ENCODE measurements around the gene TGFB3.

Gene TGFB3

GRCh38 chr14:75972801-75973421 lies 8.9 kb downstream of the TGFB3 start:
- TF ChIP-seq TAF1 (IDR thresholded peaks at IDR 0.05; ENCODE audit: borderline replicate concordance, low read depth, low read length) (no peak), POLR2AphosphoS5 (IDR thresholded peaks at IDR 0.05; ENCODE audit: low read depth, low read length) (no peak), POLR2A (IDR thresholded peaks at IDR 0.05; ENCODE audit: low read depth, low read length) (no peak)
- FAIRE-seq (no peak), DNase-seq (ENCODE audit: insufficient read length) (no peak)

GRCh38 chr14:75971509-75971908 lies 10.3 kb downstream of the TGFB3 start:
- TF ChIP-seq TAF1 (IDR thresholded peaks at IDR 0.05; ENCODE audit: borderline replicate concordance, low read depth, low read length) = no peak
- TF ChIP-seq POLR2AphosphoS5 (IDR thresholded peaks at IDR 0.05; ENCODE audit: low read depth, low read length) = no peak
- TF ChIP-seq POLR2A (IDR thresholded peaks at IDR 0.05; ENCODE audit: low read depth, low read length) = no peak
- FAIRE-seq = no peak
- no peak for DNase-seq (ENCODE audit: insufficient read length)

- DNase-seq (ENCODE audit: insufficient read length) (no peak), FAIRE-seq (no peak)
- TF ChIP-seq TAF1 (IDR thresholded peaks at IDR 0.05; ENCODE audit: borderline replicate concordance, low read depth, low read length) (no peak), POLR2AphosphoS5 (IDR thresholded peaks at IDR 0.05; ENCODE audit: low read depth, low read length) (no peak), POLR2A (IDR thresholded peaks at IDR 0.05; ENCODE audit: low read depth, low read length) (no peak)
These were observed 10.8 kb downstream of the TGFB3 start for GRCh38 chr14:75970989-75971388.

GRCh38 chr14:75969891-75970290 lies 11.9 kb downstream of the TGFB3 start:
- no peak for FAIRE-seq
- DNase-seq (ENCODE audit: insufficient read length) = no peak
- TF ChIP-seq TAF1 (IDR thresholded peaks at IDR 0.05; ENCODE audit: borderline replicate concordance, low read depth, low read length) (no peak), POLR2AphosphoS5 (IDR thresholded peaks at IDR 0.05; ENCODE audit: low read depth, low read length) (no peak), POLR2A (IDR thresholded peaks at IDR 0.05; ENCODE audit: low read depth, low read length) (no peak)

- DNase-seq (ENCODE audit: insufficient read length) (no peak), FAIRE-seq (no peak)
- no peak for TF ChIP-seq TAF1 (IDR thresholded peaks at IDR 0.05; ENCODE audit: borderline replicate concordance, low read depth, low read length)
- no peak for TF ChIP-seq POLR2AphosphoS5 (IDR thresholded peaks at IDR 0.05; ENCODE audit: low read depth, low read length)
- no peak for TF ChIP-seq POLR2A (IDR thresholded peaks at IDR 0.05; ENCODE audit: low read depth, low read length)
These were observed 12.7 kb downstream of the TGFB3 start for GRCh38 chr14:75969126-75969525.

GRCh38 chr14:75968456-75968855 lies 13.3 kb downstream of the TGFB3 start:
- FAIRE-seq = no peak
- no peak for DNase-seq (ENCODE audit: insufficient read length)
- TF ChIP-seq TAF1 (IDR thresholded peaks at IDR 0.05; ENCODE audit: borderline replicate concordance, low read depth, low read length) (no peak), POLR2AphosphoS5 (IDR thresholded peaks at IDR 0.05; ENCODE audit: low read depth, low read length) (no peak), POLR2A (IDR thresholded peaks at IDR 0.05; ENCODE audit: low read depth, low read length) (no peak)

- no peak for TF ChIP-seq POLR2A (IDR thresholded peaks at IDR 0.05; ENCODE audit: low read depth, low read length)
- TF ChIP-seq POLR2AphosphoS5 (IDR thresholded peaks at IDR 0.05; ENCODE audit: low read depth, low read length) = no peak
- no peak for TF ChIP-seq TAF1 (IDR thresholded peaks at IDR 0.05; ENCODE audit: borderline replicate concordance, low read depth, low read length)
- DNase-seq (ENCODE audit: insufficient read length) (no peak), FAIRE-seq (no peak)
These were observed 13.9 kb downstream of the TGFB3 start for GRCh38 chr14:75967866-75968265.

- TF ChIP-seq POLR2AphosphoS5 (IDR thresholded peaks at IDR 0.05; ENCODE audit: low read depth, low read length) = no peak
- FAIRE-seq (no peak), DNase-seq (ENCODE audit: insufficient read length) (no peak)
These were observed 20.1 kb downstream of the TGFB3 start for GRCh38 chr14:75961662-75962061.

- TF ChIP-seq POLR2AphosphoS5 (IDR thresholded peaks at IDR 0.05; ENCODE audit: low read depth, low read length) = no peak
- no peak for TF ChIP-seq TAF1 (IDR thresholded peaks at IDR 0.05; ENCODE audit: borderline replicate concordance, low read depth, low read length)
- TF ChIP-seq POLR2A (IDR thresholded peaks at IDR 0.05; ENCODE audit: low read depth, low read length) = no peak
- FAIRE-seq (peak; percentile 62), DNase-seq (ENCODE audit: insufficient read length) (no peak)
These were observed 21.6 kb downstream of the TGFB3 start for GRCh38 chr14:75960231-75960630.

- no peak for TF ChIP-seq POLR2AphosphoS5 (IDR thresholded peaks at IDR 0.05; ENCODE audit: low read depth, low read length)
- TF ChIP-seq POLR2A (IDR thresholded peaks at IDR 0.05; ENCODE audit: low read depth, low read length) = no peak
- TF ChIP-seq TAF1 (IDR thresholded peaks at IDR 0.05; ENCODE audit: borderline replicate concordance, low read depth, low read length) = no peak
- DNase-seq (ENCODE audit: insufficient read length) (no peak), FAIRE-seq (no peak)
These were observed 22.8 kb downstream of the TGFB3 start for GRCh38 chr14:75959031-75959430.

GRCh38 chr14:75952489-75952888 lies 29.3 kb downstream of the TGFB3 start:
- FAIRE-seq (no peak), DNase-seq (ENCODE audit: insufficient read length) (no peak)
- TF ChIP-seq POLR2A (IDR thresholded peaks at IDR 0.05; ENCODE audit: low read depth, low read length) (no peak), TAF1 (IDR thresholded peaks at IDR 0.05; ENCODE audit: borderline replicate concordance, low read depth, low read length) (no peak), POLR2AphosphoS5 (IDR thresholded peaks at IDR 0.05; ENCODE audit: low read depth, low read length) (no peak)

- TF ChIP-seq TAF1 (IDR thresholded peaks at IDR 0.05; ENCODE audit: borderline replicate concordance, low read depth, low read length) (no peak), POLR2AphosphoS5 (IDR thresholded peaks at IDR 0.05; ENCODE audit: low read depth, low read length) (no peak), POLR2A (IDR thresholded peaks at IDR 0.05; ENCODE audit: low read depth, low read length) (no peak)
- DNase-seq (ENCODE audit: insufficient read length) (no peak), FAIRE-seq (no peak)
These were observed 35.0 kb downstream of the TGFB3 start for GRCh38 chr14:75946785-75947184.
